Stimulated activated CD4-positive, alpha-beta T cell treated with anti-CD3 and anti-CD28 coated beads, TNF-alpha, amount 100 ng/mL, for 24 hours (primary cell): ENCODE measurements around the gene TRIM54.
"Not testable (repeated sequence)": the region's sequence is repeated elsewhere in the genome, so short reads cannot be mapped to it uniquely, and the experiment has no call there.

Experiments
- DNase-seq, 3 experiments: peaks; one replicate each; pipeline ENCODE4 v3.0.0-alpha.2; 2020; ENCODE audit warnings: low read depth in 3 of 3

Gene TRIM54

GRCh38 chr2:27284996-27285395 is 2.8 kb downstream of the TRIM54 start:
- DNase-seq, result no peak

DNA sequence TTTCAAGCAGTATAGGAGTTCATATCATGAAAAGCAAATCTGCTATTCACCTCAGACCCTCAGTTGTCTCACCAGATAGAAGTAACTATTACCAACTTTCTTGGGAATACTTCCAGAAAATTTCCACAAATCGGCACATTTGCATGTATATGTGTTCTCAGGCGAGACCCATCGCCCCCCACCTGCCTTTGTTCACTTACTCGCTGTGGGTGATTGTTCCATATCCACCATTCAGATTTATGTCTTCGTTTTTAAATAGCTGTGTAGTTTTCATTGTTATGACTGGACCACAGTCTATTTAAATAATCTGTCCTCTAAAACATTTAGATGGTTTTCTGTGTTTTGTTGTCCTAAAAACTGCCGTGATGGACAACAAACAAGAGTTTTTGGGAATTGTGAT is 3.3 kb downstream of the TRIM54 start:
- DNase-seq, result no peak

DNA sequence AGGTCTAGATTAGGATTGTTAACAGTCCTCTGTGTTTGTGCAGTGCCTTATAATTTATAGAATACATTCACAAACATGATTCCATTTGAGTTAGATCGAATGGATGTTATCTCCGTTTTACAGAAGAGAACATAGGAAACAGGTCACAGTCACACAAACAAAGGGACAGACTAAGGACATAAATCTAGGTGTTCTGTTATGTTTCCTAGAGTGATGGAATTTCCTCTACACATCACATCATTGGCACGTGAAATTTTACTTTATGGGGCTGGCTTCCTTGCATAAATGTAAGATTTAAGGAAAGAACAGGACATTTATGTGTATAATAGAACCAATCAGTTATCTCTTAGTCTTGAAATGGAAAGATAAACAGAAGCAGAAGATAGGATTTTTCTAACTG is 6.4 kb downstream of the TRIM54 start:
- DNase-seq, result no peak

DNA sequence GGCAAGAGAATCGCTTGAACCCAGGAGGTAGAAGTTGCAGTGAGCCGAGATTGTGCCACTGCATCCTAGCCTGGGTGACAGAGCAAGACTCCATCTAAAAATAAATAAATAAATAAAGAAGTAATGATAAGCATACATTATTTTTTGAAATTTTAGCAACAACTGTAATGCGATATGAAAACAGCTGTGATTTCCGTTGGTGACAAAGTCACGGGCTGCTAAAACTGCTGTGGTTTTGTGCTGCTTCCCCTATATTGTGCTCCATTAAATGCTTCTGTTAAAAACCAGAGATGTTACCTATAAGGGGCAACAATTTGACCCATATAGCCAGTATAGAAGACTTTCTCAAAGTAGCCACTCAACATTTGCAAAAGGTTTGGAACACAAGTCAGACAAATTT is 8.3 kb downstream of the TRIM54 start:
- DNase-seq, result no peak

- DNase-seq, result no peak
These were observed 9.6 kb downstream of the TRIM54 start for GRCh38 chr2:27291865-27292264.

DNA sequence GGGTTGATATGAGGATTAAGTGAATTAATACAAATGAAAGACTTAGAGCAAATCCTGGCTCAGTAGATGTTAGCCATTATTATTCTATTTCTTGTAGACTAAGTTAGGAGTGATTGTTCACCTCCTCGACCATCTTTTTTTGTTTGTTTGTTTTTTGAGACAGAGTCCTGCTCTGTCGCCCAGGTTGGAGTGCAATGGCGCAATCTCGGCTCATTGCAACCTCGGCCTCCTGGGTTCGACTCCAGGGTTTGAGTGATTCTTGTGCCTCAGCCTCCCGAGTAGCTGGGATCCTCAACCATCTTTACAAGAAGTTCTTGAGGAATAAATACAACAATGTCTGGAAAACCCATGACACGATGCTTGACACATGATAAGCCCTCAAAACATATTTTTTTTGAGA is 12.7 kb downstream of the TRIM54 start:
- DNase-seq, result no peak

DNA sequence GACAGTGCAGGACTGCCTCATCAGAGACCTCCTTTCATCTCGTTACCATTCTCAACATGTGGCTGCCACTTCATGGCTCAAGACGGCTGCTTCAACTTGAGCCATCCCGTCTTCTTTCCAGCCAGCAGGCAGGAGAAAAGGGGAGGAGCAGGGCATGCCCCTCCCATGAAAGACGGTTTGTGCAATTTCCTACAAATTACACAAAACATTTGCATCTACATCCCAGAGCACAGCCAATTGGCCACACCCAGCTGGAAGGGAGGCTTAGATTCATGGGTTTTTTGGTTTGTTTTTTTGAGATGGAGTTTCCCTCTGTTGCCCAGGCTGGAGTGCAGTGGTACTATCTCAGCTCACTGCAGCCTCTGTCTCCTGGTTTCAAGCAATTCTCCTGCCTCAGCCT is 14.3 kb downstream of the TRIM54 start:
- no peak for DNase-seq

DNA sequence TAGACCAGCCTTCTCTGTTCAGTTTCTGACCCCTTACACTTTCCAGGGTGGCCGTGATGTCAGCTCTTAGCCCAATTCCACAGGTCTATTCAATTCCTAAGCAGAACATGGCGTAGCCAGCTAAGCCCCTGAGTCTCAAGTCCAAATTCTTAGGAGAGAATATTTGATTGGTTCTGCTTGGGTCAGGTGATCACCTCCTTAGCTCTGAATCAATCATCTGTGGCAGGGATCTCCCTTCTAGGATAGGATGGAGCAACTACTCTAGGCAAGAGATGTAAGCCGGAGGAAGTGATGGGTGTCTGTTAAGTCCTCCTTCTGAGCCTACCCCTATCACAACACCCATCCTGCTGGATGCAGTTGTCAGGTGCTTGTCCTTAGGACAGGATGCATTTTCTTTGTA is 15.0 kb downstream of the TRIM54 start:
- DNase-seq, result no peak

GRCh38 chr2:27298391-27299080 is 16.3 kb downstream of the TRIM54 start:
- DNase-seq, result no peak

DNA sequence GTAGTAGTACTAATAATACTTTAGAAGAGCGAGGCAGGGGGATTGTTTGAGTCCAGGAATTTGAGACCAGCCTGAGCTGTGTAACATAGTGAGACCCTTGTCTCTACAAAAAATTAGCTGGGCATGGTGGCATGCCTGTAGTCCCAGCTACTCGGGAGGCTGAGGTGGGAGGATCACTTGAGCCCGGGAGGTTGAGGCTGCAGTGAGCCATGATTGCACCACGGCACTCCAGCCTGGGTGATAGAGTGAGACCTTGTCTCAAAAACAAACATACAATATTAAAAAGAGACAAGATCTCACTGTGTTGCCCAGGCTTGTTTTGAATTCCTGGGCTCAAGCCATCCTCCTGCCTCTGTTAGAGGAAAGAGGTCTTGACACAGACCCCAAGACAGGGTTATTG is 18.4 kb downstream of the TRIM54 start:
- DNase-seq, result not testable (repeated sequence)

DNA sequence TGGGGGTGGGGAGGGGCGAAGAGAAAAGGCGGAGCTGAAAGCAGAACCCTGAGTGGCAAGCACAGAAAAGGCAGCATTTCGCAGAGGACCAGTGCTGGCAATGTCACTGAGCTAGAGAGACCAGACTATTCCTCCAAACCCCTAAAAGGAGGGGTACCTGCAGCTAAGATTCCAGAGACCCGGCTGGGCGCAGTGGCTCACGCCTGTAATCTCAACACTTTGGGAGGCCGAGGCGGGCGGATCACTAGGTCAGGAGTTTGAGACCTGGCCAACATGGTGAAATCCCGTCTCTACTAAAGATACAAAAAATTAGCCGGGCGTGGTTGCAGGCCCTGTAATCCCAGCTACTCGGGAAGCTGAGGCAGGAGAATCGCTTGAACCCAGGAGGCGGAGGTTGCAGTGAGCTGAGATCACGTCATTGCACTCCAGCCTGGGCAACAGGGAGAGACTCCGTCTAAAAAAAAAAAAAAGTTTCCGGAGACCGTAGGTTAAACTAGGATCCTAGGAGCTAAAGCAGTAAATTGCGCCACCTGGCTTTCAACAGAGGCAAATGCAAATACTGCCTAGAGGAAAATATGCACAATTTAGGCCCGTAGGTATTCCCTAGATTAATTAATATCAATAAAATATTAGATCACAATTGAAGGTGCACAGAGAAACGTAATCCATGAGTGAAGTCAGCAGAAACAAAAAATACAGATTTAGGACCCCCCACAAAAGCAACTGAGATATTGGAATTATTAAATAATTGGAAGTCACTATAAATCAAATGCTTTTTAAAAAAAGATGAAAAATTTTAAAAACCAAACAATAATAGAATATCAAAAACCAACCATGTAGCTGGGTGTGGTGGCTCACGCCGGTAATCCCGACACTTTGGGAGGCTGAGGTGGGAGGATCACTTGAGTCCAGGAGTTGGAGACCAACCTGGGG is 21.1 kb downstream of the TRIM54 start:
- DNase-seq, result peak in 1 of 3 experiments; percentile 27

DNA sequence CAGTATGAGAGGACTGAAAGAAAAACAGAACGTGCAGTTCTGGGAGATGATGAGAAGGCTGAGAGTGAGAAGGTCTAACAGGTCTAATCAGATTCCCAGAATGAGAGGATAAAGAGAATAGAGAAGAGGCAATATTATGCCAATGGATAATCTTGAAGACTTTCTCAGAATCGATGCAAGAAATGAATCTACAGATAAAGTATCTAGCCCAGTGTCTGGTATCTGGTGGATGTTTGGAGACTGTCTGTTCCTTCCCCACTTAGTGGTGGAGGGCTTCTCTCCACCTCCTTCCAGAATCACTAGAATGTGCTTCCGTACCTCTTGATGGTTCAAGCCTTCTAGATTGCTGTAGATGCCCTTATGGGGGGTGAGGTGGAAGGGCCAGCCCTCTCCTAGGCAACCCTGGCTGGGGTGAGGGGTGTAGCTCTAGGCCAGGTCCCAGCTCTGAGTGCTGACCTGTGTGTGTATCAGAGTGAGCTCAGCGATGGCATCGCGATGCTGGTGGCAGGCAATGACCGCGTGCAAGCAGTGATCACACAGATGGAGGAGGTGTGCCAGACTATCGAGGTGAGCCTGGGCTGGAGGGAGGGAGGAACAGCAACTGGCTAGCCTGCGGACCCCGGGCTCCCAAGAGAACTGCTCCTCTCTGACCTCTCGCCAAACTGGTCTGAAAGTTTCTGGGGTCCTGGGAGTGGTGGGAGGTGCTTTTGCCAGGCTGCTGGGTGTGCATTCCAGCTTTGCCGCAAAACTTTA is 22.4 kb downstream of the TRIM54 start:
- no peak for DNase-seq

- DNase-seq, result no peak
These were observed 23.3 kb downstream of the TRIM54 start for GRCh38 chr2:27305516-27305915.

DNA sequence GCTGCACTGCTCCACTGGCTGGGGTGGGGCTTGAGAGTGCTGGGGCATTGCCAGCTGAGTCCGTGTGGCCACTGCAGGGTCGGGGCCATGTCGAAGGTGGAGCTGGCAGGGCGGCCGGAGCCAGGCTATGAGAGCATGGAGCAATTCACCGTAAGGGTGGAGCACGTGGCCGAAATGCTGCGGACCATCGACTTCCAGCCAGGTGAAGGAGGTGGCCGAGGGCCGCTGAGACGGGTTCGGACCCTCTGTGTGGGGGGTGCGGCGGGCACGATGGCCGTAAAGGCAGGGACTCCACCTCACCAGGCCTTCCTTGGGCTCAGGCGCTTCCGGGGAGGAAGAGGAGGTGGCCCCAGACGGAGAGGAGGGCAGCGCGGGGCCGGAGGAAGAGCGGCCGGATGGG is 23.9 kb downstream of the TRIM54 start:
- no peak for DNase-seq

DNA sequence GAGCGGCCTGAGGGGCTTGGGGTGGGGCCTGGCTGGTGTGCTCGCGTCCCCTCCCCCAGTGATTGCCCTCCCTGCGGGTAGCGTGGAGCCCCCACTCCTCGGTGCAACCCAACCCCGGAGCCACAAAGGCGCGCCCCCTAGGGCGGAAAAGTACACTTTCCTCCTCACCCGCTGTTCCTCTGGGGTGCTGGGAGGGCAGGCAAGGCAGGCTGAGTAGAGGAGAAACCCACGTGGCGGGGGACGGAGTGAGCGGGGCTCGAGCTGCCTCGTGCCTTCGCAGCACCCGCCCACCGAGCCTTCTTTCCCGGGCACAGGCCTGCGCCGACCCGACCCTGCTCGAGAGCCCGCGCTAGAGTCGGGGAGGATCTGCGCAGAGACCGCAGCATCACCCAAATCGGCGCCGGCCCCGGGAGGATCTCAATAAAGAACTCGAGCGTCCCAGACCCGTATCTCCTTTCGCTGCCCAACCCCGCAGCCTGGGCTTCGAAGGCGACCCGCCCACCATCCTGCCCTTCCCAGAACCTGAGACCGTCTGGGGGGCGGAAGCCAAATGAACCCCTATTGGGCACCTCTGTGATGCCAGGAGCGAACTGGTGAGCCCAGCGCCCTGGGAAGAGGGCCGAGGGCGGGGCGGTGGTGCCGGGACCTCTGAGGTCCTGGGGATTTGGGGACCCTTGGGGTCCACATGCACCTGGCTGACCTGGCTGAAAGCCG is 24.5 kb downstream of the TRIM54 start:
- peak in 1 of 3 experiments; percentile 42 for DNase-seq

DNA sequence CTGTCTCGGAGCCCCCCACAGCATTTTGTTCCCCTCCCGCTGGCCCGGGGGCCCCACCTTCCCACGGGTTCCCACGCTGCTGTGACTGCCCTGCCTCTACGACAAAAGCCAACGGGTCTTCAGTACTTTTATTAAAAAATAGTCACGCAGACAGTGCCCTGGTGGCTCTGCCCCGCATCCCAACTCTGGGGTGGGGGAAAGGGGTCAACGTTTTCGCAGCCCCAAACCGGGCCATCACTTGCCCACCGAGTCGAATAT is 25.0 kb downstream of the TRIM54 start:
- no peak for DNase-seq

GRCh38 chr2:27307545-27308358 is 25.5 kb downstream of the TRIM54 start:
- DNase-seq, result no peak

GRCh38 chr2:27308359-27308881 is 26.2 kb downstream of the TRIM54 start, which contains the start of gene UCN:
Gene UCN (minus strand): TSS chr2:27308445. CDS start chr2:27307895, 550 bp downstream.
- no peak for DNase-seq

DNA sequence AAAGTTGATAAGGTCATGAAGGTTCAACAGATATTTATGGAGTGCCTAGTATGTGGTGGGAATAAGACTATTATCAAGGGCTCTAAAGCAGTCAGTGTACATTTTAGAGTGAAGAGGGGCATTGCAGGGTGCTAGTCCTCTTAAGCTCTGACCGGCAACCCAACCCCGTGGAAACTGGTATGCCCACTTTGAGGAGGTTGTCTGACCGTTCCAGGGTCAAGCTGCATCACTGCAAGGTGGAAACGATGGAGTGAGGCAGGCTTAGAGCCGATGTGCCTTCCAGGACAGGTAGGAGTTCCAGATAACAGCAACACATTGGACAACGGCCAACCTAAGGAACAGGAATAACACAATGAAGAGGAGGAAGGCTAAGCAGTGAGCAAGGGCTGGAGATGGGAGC is 27.4 kb downstream of the TRIM54 start:
- no peak for DNase-seq

DNA sequence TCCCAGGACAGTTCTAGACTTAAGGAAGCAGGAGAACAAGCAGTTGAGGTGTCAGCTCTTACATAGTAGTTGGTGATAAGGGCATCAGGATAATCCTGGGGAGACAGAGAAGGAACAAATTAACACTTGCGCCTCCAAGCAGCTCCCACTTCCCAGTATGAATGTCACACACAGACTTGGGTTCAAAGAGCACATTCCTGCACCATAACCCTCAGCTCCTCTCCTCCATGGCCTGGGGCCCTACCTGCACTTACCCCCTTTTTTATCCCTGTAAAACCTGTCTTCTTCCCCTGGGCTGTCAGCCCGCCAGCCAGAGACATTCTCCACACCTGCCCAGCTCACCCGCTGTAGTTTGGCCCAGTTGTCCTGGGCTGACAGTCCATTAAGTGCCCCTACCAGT is 29.9 kb downstream of the TRIM54 start:
- DNase-seq, result no peak
